GM18909 (cell line): Measurements from ENCODE around the gene TSPEAR.
"Not testable (repeated sequence)": the region's sequence is repeated elsewhere in the genome, so short reads cannot be mapped to it uniquely, and the experiment has no call there.

ENCODE experiments used
- ATAC-seq: cut with Tn5 transposase; IDR thresholded peaks from one replicate; pipeline ENCODE4 v1.9.1; 2021; ENCODE audit warnings: mild to moderate bottlenecking; ENCODE audit not compliant: unreplicated experiment, poor library complexity

The TSPEAR gene

DNA sequence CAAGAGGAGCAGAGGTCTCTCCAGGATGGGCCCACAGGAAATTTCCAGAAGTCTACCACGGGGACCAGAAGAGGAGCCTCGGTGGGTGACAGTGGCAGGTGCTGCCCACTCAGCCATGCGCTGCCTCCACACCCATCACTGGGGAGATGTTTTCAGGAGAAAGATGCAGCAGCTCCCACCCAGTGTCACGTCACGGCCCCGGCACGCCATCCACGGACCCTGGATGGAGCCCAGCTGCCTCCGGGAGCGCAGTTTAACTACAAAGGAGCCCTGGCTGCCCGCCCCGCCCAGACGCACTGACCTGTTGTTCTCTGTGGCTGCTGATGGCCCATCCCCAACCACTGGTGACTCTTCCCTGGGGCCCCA is 6.8 kb downstream of the TSPEAR start:
- no peak for ATAC-seq

DNA sequence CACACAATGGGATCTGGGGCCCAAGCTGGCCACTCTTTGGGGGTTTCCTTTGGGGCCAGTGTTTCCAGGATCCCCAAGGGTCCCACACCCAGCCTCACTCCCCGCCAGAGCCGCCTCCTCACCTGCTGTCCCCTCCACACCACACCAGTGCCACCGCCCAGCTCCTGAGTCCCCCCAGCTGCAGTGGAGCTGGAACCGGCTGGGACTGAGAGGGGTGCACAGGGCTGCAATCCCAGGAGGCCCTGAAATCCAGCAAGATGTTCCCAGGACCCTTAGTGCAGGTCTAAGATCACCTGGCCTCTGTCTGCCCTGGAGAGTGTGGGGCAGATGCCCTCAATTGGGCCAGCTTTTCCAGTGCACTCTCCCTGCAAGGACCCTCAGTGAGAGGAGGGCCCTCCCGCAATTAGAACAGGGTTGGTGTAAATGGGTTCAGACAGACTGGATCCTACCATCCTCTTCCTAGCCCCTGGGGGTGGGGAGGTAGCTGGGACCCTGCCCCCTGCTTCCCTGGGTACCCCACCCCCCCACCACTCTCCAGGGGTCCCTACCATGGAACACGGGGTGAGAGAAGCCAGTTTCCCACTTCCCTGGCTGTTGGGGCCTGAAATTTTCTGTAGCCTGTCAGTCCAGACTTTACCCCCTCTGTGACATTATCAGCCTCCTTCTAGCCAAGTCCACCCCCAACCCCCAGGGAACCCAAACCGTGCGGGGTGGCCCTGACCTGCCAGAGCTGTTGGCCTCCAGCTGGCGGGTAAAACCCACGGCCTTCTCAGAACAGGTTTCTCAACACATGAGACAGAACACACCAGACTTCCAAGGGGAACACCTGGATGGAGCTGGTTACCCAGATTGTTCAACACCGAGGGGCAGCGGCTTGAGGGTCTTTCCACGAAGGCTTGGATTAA is 7.4 kb downstream of the TSPEAR start:
- no peak for ATAC-seq

DNA sequence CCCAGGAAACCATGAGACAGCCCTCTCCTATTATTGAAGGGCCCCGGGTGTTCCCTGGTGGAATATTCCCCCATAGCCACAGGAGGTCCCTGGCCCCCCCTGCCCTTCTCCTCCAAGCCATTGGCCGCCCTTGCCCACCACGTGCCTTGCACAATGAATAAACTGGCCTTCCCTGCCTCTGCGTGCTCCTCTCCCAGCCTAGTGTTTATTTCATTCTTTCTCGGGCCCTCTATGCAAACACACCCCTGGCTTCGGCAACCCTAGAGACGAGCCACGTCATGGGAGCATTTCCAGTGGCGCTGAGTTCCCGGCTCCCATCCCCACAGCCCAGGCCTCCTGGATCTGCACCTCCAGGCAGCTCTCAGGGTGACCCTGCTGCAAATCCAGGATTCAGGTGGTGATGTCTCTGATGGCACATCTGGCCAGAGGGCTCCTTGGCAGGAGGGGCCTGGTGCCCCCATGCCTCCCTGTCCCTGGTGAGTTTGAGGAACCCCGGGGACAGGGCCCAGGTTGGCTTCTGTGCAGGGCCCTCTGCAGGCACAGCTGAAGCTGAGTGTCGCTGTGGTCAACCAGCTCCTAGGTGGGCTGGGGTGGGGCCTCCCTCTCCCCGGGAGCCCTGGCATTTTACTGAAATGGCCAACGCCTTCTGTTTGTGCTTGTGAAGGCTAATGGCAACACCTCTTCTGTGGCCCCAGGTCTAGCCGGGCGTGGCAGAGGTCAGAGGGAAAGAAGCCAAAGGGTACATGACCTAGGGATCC is 8.2 kb downstream of the TSPEAR start:
- no peak for ATAC-seq

DNA sequence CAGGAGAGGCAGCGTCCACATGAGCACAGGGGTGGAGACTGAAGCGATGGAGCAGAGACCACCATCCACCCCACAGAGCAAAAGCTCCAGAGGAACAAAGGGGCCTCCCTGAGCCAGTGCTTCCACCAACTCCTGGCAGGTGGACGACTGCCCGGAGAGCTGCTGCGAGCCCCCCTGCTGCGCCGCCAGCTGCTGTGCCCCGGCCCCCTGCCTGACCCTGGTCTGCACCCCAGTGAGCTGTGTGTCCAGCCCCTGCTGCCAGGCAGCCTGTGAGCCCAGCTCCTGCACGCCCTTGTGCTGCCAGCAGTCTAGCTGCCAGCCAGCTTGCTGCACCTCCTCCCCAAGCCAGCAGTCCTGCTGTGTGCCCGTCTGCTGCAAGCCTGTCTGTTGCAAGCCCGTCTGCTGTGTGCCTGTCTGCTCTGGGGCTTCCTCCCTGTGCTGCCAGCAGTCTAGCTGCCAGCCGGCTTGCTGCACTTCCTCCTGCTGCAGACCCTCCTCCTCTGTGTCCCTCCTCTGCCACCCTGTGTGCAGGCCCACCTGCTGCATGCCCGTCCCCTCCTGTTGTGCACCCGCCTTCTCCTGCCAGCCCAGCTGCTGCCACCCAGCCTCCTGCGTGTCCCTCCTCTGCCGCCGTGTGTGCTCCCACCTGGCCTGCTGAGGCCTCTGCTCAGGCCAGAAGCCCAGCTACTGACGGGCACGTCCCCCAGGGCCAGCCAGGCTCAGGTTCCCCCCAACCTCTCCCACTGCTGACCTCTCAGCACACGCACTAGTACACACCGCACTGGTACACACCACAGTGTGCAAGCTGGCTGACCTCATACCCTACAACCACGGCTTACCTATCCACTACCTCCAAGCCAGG is 9.0 kb downstream of the TSPEAR start:
- no peak for ATAC-seq

DNA sequence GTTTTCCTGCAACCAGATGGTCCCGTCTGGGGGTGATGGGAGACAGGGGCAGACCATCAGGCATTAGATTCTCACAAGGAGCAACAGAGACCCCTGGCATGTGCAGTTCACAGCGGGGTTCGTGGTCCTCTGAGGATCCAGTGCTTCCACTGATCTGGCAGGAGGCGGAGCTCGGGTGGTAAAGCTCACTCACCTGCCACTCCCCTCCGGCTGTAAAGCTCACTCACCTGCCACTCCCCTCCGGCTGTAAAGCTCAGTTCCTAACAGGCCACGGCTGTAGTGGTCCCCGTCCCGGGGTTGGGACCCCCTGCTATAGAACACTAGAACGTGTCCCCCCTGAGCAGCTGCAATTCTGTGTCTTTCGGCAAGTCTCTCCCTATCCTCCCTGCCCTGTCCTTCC is 9.8 kb downstream of the TSPEAR start:
- no peak for ATAC-seq

DNA sequence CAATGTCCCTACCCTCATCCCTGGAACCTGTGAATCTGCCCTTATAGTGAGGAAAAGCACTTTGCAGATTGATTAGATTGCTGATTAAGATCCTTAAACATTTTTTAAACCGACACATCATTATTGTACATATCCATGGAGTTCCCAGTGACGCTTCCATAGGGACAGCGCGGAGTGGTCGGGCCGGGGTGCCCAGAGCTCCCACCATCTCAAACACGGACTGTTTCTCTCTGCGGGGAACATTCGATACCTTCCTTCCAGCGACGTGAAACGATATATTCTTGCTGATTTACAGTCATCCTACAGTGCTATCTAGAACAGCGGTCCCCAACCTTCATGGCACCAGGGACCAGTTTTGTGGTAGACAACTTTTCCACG is 10.4 kb downstream of the TSPEAR start:
- ATAC-seq: no peak

DNA sequence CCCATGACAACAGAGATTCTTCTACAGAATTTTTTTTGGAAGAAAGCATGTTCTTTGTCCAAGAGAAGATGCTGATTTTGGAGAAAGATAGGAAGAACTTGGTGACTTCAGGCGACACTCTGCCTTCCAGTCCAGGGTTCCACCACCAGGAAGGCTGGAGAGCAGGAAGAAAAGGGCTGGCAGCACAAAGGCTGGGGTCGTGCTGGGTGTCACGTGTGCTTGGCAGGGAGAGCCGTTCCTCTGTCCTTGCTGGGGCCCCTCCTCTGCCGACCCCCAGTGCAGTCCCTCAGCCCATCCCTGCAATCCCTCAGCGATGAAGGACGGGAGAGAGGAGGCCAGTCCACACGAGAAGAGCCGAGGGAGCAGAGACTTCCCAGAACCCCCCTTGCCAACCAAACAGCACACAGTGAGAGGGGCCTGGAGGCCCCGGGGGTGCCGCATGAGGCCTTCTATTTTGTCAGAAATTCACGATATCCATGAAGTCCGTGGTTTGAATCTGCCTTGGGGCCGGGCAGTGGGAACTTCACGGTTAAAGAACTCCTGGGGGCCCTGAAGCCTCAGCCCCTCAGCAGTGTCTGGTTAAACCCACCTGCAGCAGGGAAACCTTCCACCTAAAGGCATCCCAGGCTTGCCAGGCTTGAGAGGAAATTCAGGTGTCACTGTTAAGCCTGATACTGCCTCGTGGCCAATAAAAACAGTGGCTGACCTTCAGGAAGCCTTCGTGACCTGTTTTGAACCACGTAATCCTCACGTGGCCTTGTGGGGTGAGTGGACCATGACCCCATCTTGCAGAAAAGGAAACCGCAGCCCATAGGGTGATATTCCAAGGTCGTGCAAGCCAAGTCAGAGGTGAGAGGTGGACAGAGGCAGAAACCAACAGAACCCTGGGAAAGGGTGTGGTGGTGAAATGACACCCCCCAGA is 11.0 kb downstream of the TSPEAR start:
- no peak for ATAC-seq

DNA sequence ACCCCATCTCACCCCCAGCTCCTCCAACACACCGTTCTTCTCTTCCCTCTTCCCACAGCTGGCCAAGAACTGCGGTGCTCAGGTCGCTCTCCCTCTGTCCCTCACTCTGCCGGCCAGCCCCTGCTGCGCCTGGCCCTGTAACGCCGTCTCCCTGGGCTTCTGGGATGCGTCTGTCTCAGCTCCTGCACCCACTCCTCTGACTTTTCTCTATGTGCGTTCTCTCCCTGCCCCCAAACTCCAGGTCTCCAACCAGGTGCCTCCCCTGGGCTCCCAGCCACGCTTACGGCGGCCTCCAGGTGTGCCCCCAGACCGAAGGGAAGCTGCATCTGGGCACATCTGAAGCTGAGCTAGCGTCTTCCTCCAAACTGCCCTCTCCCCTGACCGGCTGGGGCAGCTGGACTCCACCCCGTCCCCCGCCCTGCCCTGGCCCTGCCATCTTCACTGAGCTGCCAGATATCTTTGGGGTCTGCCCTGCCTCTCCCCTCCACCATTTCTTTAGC is 11.8 kb downstream of the TSPEAR start:
- ATAC-seq: no peak

DNA sequence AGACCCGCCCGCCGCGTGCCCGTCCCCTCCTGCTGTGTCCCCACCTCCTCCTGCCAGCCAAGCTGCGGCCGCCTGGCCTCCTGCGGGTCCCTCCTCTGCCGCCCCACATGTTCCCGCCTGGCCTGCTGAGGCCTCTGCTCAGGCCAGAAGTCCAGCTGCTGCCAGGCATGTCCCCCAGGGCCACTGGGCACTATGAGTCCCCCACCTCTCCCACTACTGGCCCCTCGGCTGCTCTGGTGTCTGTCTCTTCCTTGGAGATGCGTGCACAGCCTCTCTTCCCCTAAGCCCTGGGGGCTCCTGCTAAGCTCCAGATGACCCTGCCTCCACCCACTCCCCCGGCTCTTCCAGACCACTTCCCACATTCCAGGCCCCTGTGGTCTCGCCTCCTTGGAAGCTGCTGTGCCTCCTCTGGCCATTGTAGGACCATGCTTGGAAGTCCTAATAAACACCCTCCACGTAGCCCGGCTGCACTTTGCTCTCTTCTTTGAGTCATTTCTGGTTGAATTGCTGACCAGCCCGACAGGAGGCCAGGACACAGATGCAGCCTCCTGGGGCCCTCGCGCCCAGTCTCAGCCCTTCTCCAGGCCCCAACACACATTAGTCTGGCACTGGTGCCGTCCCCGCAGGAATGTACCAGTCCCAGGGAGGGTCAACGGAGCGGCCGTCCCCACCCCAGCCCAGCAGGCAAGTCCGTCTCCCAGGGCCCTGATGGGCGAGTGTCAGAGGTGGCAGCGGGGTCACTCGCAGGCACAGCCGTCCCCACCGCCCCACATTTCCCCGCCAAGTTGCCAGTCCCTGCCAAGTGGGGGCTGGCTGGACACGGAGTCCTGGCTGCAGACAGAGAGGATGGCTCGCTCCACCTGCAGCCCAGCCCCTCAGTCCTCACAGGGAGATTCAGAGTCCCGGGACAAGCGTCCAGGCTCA is 13.3 kb downstream of the TSPEAR start:
- ATAC-seq: no peak

DNA sequence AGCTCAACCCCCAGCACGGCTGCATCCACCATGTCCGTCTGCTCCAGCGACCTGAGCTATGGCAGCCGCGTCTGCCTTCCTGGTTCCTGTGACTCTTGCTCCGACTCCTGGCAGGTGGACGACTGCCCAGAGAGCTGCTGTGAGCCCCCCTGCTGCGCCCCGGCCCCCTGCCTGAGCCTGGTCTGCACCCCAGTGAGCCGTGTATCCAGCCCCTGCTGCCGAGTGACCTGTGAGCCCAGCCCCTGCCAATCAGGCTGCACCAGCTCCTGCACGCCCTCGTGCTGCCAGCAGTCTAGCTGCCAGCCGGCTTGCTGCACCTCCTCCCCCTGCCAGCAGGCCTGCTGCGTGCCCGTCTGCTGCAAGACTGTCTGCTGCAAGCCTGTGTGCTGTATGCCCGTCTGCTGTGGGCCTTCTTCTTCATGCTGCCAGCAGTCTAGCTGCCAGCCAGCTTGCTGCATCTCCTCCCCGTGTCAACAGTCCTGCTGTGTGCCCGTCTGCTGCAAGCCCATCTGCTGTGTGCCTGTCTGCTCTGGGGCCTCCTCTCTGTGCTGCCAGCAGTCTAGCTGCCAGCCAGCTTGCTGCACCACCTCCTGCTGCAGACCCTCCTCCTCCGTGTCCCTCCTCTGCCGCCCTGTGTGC is 14.1 kb downstream of the TSPEAR start, which contains the start of gene KRTAP10-12:
Gene KRTAP10-12, plus strand, starts transcription at position 1 of the 639 bp plus-strand sequence. Its CDS starts 30 bp downstream, at position 31.
- not testable (repeated sequence) for ATAC-seq

DNA sequence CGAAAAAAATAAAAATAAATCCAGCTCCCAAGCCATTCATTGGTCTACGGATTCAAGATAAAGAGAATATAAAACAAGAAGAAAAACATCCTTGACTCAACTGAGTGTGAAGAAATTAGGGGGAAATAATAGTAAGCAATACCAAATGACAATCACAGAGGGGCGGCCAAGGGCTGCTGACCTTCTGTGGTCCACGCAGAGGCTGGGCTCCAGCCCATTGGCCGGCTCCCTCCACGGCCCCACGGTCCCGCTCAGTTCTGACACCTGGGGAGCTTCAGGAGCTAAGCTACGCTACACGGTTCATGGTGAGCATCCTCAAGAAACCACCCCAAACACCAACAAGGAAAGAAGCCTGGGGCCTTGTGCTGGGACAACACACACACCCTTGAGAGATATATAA is 14.8 kb downstream of the TSPEAR start:
- no peak for ATAC-seq

DNA sequence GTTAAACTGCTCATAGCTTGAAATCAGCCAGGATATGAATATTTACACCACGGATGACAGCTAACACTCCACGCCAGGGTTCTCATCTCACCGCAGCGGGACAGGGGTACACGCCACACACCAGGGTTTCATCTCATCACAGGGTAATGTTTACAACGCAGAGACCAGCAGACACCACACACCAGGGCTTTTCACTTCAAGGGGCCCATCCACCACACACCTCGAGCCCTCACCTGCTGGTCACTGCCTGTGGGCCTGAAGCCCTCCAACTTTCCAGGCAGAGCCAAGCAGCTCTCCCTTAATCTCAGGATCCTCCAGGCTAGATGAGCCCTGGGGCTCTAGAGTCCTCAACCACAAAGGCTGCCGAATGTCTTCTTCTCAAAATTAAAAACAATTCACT is 15.7 kb downstream of the TSPEAR start:
- ATAC-seq: no peak

DNA sequence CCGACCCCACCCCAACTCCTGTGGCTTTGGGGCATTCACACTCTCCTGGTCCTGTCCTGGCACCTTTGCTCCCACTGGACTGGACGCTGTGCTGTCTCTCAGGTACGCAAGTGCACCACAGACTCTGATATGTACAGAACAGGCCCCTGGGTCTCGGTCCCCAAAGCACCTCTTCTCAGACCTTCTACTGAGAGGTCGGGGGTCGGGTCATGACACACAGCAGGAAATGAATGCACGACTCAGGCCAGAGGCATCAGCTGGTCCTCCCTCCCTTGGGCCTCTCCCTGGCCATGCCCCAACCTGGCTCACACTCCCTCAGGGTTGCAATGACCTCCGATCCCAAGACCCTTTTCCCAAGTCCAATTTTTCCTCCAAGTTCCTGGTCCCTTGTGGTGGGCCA is 16.2 kb downstream of the TSPEAR start:
- no peak for ATAC-seq

DNA sequence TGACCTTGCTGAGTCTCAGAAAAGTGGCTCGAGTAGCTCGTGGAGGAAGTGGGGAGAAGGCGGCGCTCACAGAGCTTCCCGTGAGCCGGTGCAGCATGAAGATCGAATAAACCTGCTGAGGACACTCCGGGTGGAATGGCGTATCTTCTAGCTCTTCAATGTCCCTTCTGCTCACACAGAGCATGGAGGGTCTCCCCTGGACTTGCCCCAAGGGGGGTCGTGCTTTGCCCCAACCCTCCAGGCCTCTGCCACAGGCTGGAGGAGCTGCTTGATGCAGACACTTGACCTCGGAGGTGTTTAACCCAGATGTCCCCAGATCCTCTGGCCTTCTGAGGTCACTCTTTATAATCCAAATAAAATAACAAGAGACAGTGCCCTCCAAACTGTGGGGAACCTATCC is 16.6 kb downstream of the TSPEAR start:
- ATAC-seq: no peak

DNA sequence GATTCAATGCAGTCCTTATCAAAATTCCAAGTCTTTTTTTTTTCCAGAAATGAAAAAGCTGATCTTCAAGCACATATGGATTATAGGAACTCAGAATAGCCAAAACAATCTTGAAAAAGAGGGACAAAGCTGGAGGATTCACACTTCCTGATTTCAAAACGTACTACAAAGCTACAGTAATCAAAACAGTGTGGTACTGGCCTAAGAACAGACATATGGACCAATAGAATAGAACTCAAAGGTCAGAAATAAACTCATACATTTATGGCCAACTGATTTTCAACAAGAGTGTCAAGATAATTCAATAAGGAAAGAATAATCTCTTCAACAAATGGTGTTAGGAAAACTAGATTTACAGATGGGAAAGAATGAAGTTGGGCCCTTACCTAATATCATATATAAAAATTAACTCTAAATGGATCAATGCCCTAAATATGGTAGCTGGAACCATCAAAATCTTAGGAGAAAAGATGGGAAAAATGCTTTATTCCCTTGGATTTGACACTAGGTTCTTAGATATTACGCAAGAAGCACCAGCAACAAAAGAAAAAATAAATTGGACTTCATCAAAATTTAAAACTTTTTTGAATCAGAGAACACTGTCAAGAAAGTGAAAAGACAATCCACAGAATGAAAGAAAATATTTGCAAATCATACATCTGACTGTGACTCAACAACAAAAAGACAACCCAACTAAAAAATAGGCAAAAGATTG is 18.4 kb downstream of the TSPEAR start:
- ATAC-seq: no peak

DNA sequence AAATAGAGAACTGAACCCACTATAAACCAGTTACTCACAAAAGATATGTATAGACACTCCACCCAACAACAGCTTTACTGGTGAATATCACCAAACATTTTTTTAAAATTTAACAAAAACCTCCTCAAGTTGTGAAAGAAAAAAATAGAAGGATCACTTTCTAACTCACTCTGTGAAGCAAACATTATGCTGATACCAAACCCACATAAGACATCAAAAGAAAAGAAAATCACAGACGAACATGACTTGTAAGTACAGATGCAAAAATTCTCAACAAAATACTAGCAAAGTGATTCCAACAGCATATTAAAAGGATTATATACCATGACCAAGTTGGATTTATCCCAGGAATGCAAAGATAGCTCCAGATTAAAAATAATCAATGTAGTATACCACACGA is 19.7 kb downstream of the TSPEAR start:
- no peak for ATAC-seq

DNA sequence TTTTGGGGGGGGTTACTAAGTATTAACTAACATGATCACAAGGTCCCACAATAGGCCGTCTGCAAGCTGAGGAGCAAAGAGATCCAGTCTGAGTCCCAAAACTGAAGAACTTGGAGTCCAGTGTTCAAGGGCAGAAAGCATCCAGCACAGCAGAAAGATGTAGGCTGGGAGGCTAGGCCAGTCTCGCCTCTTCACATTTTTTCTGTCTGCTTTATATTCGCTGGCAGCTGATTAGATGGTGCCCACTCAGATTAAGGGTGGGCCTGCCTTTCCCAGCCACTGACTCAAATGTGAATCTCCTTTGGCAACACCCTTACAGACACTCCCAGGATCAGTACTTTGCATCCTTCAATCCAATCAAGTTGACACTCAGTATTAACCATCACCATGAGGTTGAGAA is 21.6 kb downstream of the TSPEAR start:
- not testable (repeated sequence) for ATAC-seq
